Measurements from ENCODE around the gene OXNAD1.

The OXNAD1 gene

DNA sequence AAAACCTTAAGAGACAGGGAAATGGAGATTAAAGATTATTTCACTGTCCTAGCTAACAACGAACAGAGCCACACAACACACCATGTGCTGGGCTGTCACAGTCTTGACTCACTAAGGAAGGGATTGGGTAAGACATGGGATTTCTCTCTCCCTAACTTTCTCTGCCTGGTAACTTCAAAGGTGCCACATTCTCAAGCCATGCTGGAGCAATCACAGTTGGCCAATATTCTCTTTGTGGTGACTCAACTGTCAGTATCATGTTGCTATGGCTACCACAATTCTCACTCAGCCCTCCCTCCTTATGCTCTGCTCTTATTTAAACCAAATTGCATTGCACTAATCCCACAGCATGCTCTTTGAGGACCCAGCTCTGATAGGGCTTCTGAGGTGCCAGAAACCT, 74.0 kb downstream of the OXNAD1 start:
- TF ChIP-seq POLR2A (IDR thresholded peaks at IDR 0.05; ENCODE audit: low read depth, low read length) (no peak), PAX5 (IDR thresholded peaks at IDR 0.05; ENCODE audit: insufficient read depth, low read length, severe bottlenecking) (no peak), TAF1 (IDR thresholded peaks at IDR 0.05; ENCODE audit: low read depth, low read length) (no peak), SPI1 (IDR thresholded peaks at IDR 0.05; ENCODE audit: low read depth, low read length) (no peak), POLR2AphosphoS5 (IDR thresholded peaks at IDR 0.05; ENCODE audit: low read depth, low read length) (no peak), POU2F2 (IDR thresholded peaks at IDR 0.05; ENCODE audit: low read depth, low read length) (no peak)
- DNase-seq (ENCODE audit: insufficient read length, low spot score) (no peak), FAIRE-seq (peak; percentile 80)

- no peak for FAIRE-seq
- no peak for DNase-seq (ENCODE audit: insufficient read length, low spot score)
- no peak for TF ChIP-seq POLR2AphosphoS5 (IDR thresholded peaks at IDR 0.05; ENCODE audit: low read depth, low read length)
- TF ChIP-seq SPI1 (IDR thresholded peaks at IDR 0.05; ENCODE audit: low read depth, low read length): 0 out of 2 replicates have a peak, but pooled peaks have one; percentile 2
- no peak for TF ChIP-seq TAF1 (IDR thresholded peaks at IDR 0.05; ENCODE audit: low read depth, low read length)
Measured at GRCh38 chr3:16343101-16343500, 78.1 kb downstream of the OXNAD1 start.

DNA sequence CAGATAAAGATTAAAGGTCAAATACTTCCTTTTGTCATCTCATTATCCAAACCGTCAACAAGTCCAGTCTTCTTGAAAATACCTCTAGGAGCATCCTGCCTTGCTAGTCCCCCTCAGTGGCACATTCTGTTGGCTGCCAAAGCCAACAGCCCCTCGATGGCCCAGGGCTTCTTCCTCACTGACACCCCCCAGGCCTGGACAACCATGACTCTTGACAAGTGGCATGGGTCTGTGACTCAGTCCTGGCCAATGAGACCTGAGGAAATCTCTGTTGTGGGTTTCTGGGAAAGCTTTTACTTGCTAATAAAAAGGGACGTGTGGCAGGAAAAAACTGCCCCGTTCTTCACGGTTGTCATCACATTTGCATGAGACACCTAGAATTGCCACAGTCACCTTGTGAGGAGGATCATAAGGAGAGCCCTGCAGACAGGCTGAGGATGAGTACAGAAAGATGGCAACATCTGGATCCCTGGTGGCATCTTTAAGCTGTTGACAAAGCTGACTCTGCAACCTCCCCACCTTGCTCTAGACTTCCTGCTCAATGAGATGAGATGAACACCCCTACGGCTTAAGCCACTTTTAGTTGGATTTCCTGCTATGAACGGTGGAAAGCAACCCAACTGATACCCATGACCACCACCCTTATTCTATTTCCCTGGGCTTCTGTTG, 81.5 kb downstream of the OXNAD1 start:
- no peak for TF ChIP-seq POU2F2 (IDR thresholded peaks at IDR 0.05; ENCODE audit: low read depth, low read length)
- no peak for TF ChIP-seq SPI1 (IDR thresholded peaks at IDR 0.05; ENCODE audit: low read depth, low read length)
- DNase-seq (ENCODE audit: insufficient read length, low spot score) (no peak), FAIRE-seq (no peak)

- TF ChIP-seq PAX5 (IDR thresholded peaks at IDR 0.05; ENCODE audit: insufficient read depth, low read length, severe bottlenecking) (no peak), TAF1 (IDR thresholded peaks at IDR 0.05; ENCODE audit: low read depth, low read length) (no peak), POU2F2 (IDR thresholded peaks at IDR 0.05; ENCODE audit: low read depth, low read length) (no peak), POLR2A (IDR thresholded peaks at IDR 0.05; ENCODE audit: low read depth, low read length) (no peak), SPI1 (IDR thresholded peaks at IDR 0.05; ENCODE audit: low read depth, low read length) (no peak), POLR2AphosphoS5 (IDR thresholded peaks at IDR 0.05; ENCODE audit: low read depth, low read length) (no peak)
- FAIRE-seq (no peak), DNase-seq (ENCODE audit: insufficient read length, low spot score) (no peak)
Measured at GRCh38 chr3:16347548-16347947, 82.5 kb downstream of the OXNAD1 start.

GRCh38 chr3:16349986-16350596, 85.1 kb downstream of the OXNAD1 start:
- no peak for DNase-seq (ENCODE audit: insufficient read length, low spot score)
- no peak for FAIRE-seq
- TF ChIP-seq SPI1 (IDR thresholded peaks at IDR 0.05; ENCODE audit: low read depth, low read length) (no peak), PAX5 (IDR thresholded peaks at IDR 0.05; ENCODE audit: insufficient read depth, low read length, severe bottlenecking) (no peak), POLR2A (IDR thresholded peaks at IDR 0.05; ENCODE audit: low read depth, low read length) (no peak), TAF1 (IDR thresholded peaks at IDR 0.05; ENCODE audit: low read depth, low read length) (no peak), POLR2AphosphoS5 (IDR thresholded peaks at IDR 0.05; ENCODE audit: low read depth, low read length) (no peak), POU2F2 (IDR thresholded peaks at IDR 0.05; ENCODE audit: low read depth, low read length) (no peak)

- FAIRE-seq (no peak), DNase-seq (ENCODE audit: insufficient read length, low spot score) (no peak)
- no peak for TF ChIP-seq PAX5 (IDR thresholded peaks at IDR 0.05; ENCODE audit: insufficient read depth, low read length, severe bottlenecking)
- TF ChIP-seq SPI1 (IDR thresholded peaks at IDR 0.05; ENCODE audit: low read depth, low read length): no peak
- no peak for TF ChIP-seq TAF1 (IDR thresholded peaks at IDR 0.05; ENCODE audit: low read depth, low read length)
- TF ChIP-seq POLR2AphosphoS5 (IDR thresholded peaks at IDR 0.05; ENCODE audit: low read depth, low read length): no peak
- no peak for TF ChIP-seq POLR2A (IDR thresholded peaks at IDR 0.05; ENCODE audit: low read depth, low read length)
- TF ChIP-seq POU2F2 (IDR thresholded peaks at IDR 0.05; ENCODE audit: low read depth, low read length): no peak
Measured at GRCh38 chr3:16350597-16351318, 85.7 kb downstream of the OXNAD1 start.

DNA sequence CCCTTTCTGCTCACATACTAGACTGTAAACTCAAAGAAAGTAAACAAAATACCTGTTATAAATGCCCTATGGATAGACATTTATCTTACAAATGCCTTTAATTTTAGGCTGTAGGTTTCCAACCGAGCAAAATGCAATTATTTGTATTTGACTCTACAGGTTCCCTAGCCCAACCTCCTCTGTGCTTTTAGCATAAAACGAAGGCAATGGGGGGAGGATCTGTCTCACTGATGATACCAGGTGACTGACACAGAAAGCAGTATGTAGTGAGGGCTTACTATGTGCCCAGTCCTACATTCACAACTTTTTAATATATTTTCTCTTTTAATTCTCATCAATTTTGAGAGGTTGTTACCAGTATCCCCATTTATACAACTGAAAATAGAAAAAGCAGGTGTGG, 87.4 kb downstream of the OXNAD1 start:
- FAIRE-seq (no peak), DNase-seq (ENCODE audit: insufficient read length, low spot score) (no peak)
- TF ChIP-seq POU2F2 (IDR thresholded peaks at IDR 0.05; ENCODE audit: low read depth, low read length): no peak
- TF ChIP-seq PAX5 (IDR thresholded peaks at IDR 0.05; ENCODE audit: insufficient read depth, low read length, severe bottlenecking): no peak
- TF ChIP-seq TAF1 (IDR thresholded peaks at IDR 0.05; ENCODE audit: low read depth, low read length): no peak
- no peak for TF ChIP-seq POLR2A (IDR thresholded peaks at IDR 0.05; ENCODE audit: low read depth, low read length)
- no peak for TF ChIP-seq POLR2AphosphoS5 (IDR thresholded peaks at IDR 0.05; ENCODE audit: low read depth, low read length)
- no peak for TF ChIP-seq SPI1 (IDR thresholded peaks at IDR 0.05; ENCODE audit: low read depth, low read length)

GRCh38 chr3:16354291-16354690, 89.3 kb downstream of the OXNAD1 start:
- TF ChIP-seq POU2F2 (IDR thresholded peaks at IDR 0.05; ENCODE audit: low read depth, low read length): no peak
- TF ChIP-seq POLR2AphosphoS5 (IDR thresholded peaks at IDR 0.05; ENCODE audit: low read depth, low read length): no peak
- TF ChIP-seq PAX5 (IDR thresholded peaks at IDR 0.05; ENCODE audit: insufficient read depth, low read length, severe bottlenecking): no peak
- no peak for TF ChIP-seq POLR2A (IDR thresholded peaks at IDR 0.05; ENCODE audit: low read depth, low read length)
- no peak for TF ChIP-seq TAF1 (IDR thresholded peaks at IDR 0.05; ENCODE audit: low read depth, low read length)
- no peak for TF ChIP-seq SPI1 (IDR thresholded peaks at IDR 0.05; ENCODE audit: low read depth, low read length)
- FAIRE-seq: no peak
- DNase-seq (ENCODE audit: insufficient read length, low spot score): no peak
